Right lobe of liver (tissue), 4 donors: ENCODE data around the gene CACNA2D1.

Experiments
- POLR2A ChIP-seq: fragments of 450-650 bp; IDR thresholded peaks from one replicate; pipeline ENCODE4 v1.6.1; 2017; ENCODE audit warnings: antibody characterized with exemption, mild to moderate bottlenecking
- TF ChIP-seq, protein P1 (sequence below), 4 donors: fragments of 200-600 bp in 3 of 4; fragments of 450-650 bp in 1 of 4; IDR thresholded peaks; one replicate each; pipeline versions ENCODE4 v1.5.1 to v1.8.0; 2016 to 2022; ENCODE audit warnings: antibody characterized with exemption in 4 of 4, mild to moderate bottlenecking in 2 of 4
- donor health status: DM: no; HTN: no; CAD: no.
- donor health status: DM: no; HTN: no; CAD: no.
- donor health status: DM: no; HTN: yes; CAD: no.

DNA sequence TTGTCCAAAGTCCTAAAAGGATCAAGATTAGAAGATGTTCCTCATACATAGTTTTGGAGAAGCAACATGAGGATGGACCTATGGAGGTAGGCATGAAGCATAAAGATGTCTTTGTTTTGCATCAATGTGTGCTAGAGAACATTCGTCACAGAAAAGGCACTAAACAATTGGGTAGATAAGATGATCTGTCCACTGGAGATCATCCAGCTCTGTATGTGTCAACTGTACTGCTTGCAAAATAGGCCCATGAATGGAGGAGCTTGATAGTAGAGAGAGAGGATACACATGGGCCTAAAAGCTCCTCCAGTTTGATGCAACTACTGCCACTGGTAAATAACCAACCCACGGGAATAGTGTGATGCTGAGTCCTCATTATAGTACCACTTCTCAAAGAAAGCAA is 387.3 kb downstream of the CACNA2D1 start:
- TF ChIP-seq, protein P1, sequence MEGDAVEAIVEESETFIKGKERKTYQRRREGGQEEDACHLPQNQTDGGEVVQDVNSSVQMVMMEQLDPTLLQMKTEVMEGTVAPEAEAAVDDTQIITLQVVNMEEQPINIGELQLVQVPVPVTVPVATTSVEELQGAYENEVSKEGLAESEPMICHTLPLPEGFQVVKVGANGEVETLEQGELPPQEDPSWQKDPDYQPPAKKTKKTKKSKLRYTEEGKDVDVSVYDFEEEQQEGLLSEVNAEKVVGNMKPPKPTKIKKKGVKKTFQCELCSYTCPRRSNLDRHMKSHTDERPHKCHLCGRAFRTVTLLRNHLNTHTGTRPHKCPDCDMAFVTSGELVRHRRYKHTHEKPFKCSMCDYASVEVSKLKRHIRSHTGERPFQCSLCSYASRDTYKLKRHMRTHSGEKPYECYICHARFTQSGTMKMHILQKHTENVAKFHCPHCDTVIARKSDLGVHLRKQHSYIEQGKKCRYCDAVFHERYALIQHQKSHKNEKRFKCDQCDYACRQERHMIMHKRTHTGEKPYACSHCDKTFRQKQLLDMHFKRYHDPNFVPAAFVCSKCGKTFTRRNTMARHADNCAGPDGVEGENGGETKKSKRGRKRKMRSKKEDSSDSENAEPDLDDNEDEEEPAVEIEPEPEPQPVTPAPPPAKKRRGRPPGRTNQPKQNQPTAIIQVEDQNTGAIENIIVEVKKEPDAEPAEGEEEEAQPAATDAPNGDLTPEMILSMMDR (IDR thresholded peaks at IDR 0.05), result no peak
- no peak for TF ChIP-seq POLR2A
